ENCODE results near the gene VAV1. TPM values are rescaled to one million over a fixed set of nuclear protein-coding genes. Genes with fewer than 3 reads are reported as not detected.

The VAV1 gene
- total and polyA plus RNA-seq, 2 of the 8 experiments (the other 6 are each of a cell fraction or from before 2014, with no cell fraction given): 0.21 to 0.22 TPM

- Histone ChIP-seq H2BK12ac (ENCODE audit: low read depth, low read length) (no peak overlapping the region), H3K56ac (replicated peaks; ENCODE audit: insufficient read length, low read depth, low read length) (no peak overlapping the region), H3K79me2 (ENCODE audit: control insufficient read depth in 1 of 2, insufficient read depth in 2 of 2, low read length in 2 of 2) (no peaks in the 10 kb centered on the region), H2BK20ac (ENCODE audit: low read length) (no peak overlapping the region), H3K36me3 (ENCODE audit: control insufficient read depth in 2 of 4, insufficient read depth in 4 of 4, low read length in 3 of 4) (no peaks in the 10 kb centered on the region), H3K14ac (ENCODE audit: insufficient read length) (no peak overlapping the region), H3K18ac (ENCODE audit: extremely low read depth, low read length) (no peak overlapping the region), H3K4ac (replicated peaks; ENCODE audit: insufficient read length, low read depth, low read length) (no peak overlapping the region), H3K23me2 (ENCODE audit: low read depth, low read length) (no peaks in the 10 kb centered on the region), H4K8ac (ENCODE audit: extremely low read depth, insufficient read depth, low read length) (no peak overlapping the region), H3K9ac (replicated peaks in 1 of 4; ENCODE audit: extremely low read depth in 1 of 4, low read depth in 3 of 4, low read length in 3 of 4) (no peak overlapping the region), H4K91ac (replicated peaks; ENCODE audit: insufficient read length, low read length) (no peak overlapping the region), H2AFZ (ENCODE audit: low read length) (no peak overlapping the region; the same call in 1 of the 2 replicates), H2BK15ac (ENCODE audit: low read length) (no peak overlapping the region), H3K27me3 (replicated peaks in 1 of 4; ENCODE audit: control insufficient read depth in 3 of 4, extremely low read depth in 1 of 4, insufficient read depth in 3 of 4, low read length in 3 of 4) (no peaks in the 10 kb centered on the region), H3K79me1 (ENCODE audit: low read depth, low read length) (no peaks in the 10 kb centered on the region), H2AK5ac (ENCODE audit: low read depth, low read length) (no peak overlapping the region), H4K20me1 (replicated peaks in 1 of 2; ENCODE audit: control insufficient read depth in 1 of 2, insufficient read depth in 2 of 2, low read length in 2 of 2) (no peaks in the 10 kb centered on the region), H3K9me3 (ENCODE audit: insufficient read depth in 2 of 2, low read depth in 1 of 2, low read length in 1 of 2) (peaks cover 3 to 35% of the 10 kb centered on the region in 2 experiments; a peak in 3 of 4 replicates), H3K23ac (ENCODE audit: insufficient read length) (no peak overlapping the region), H2BK5ac (ENCODE audit: low read depth, low read length) (no peak overlapping the region), H3K27ac (ENCODE audit: low read depth, low read length) (no peak overlapping the region), H3K4me1 (replicated peaks in 1 of 4; ENCODE audit: control insufficient read depth in 3 of 4, insufficient read depth in 4 of 4, low read length in 3 of 4) (no peaks in the 10 kb centered on the region), H3K4me2 (ENCODE audit: insufficient read depth in 1 of 2, low read depth in 2 of 2, low read length in 2 of 2) (no peak overlapping the region), H3K4me3 (ENCODE audit: extremely low read depth in 1 of 4, insufficient read depth in 2 of 4, low read depth in 3 of 4, low read length in 4 of 4) (no peak overlapping the region), H4K5ac (ENCODE audit: insufficient read length, low read depth, low read length) (no peak overlapping the region), H2BK120ac (replicated peaks; ENCODE audit: low read depth, low read length) (no peak overlapping the region)
- WGBS, 2 experiments (ENCODE audit: extremely low coverage in 1 of 2, insufficient coverage in 1 of 2, insufficient read length in 1 of 2, insufficient replicate concordance in 2 of 2, low coverage in 1 of 2, low lambda C conversion rate in 2 of 2, missing lambda C conversion rate in 1 of 2): 93% methylated on average over 10 of the region's 10 CpGs; no CpG with 5 or more reads in 1 of the 2 experiments
- ChIA-PET POLR2A (ENCODE audit: partially characterized antibody) (no interaction called here), CTCF (ENCODE audit: partially characterized antibody) (interaction anchor here (1.3 to 3.8 kb wide), 2 partner anchors 131 to 132 kb away, joined by 3 to 11 read pairs; no protein-coding TSS in a partner anchor)
- no peak for FAIRE-seq
- DNase-seq (ENCODE audit: low read depth in 1 of 2, low spot score in 2 of 2): no peak
- TF ChIP-seq SIRT6 (IDR thresholded peaks at IDR 0.05; ENCODE audit: low read length): no peak
- no peak for TF ChIP-seq EP300 (IDR thresholded peaks at IDR 0.05; ENCODE audit: borderline replicate concordance in 1 of 2, low read depth in 2 of 2, low read length in 2 of 2)
- no peak for TF ChIP-seq SIN3A (conservative IDR thresholded peaks at IDR 0.05 in 1 of 2, IDR thresholded peaks at IDR 0.05 in 1 of 2; ENCODE audit: low read depth in 1 of 2, low read length in 2 of 2)
- TF ChIP-seq GABPA (IDR thresholded peaks at IDR 0.05; ENCODE audit: borderline replicate concordance, insufficient read depth, low read length): no peak
- TF ChIP-seq BACH1 (IDR thresholded peaks at IDR 0.05; ENCODE audit: low read length): no peak
- TF ChIP-seq CTCF (IDR thresholded peaks at IDR 0.05; ENCODE audit: control extremely low read depth in 1 of 3, insufficient read depth in 1 of 3, low read depth in 1 of 3, low read length in 3 of 3): no peak
- no peak for TF ChIP-seq CHD1 (IDR thresholded peaks at IDR 0.05; ENCODE audit: low read depth, low read length)
- TF ChIP-seq PHF8 (conservative IDR thresholded peaks at IDR 0.05; ENCODE audit: low read depth, low read length): no peak
- TF ChIP-seq POLR2AphosphoS5 (IDR thresholded peaks at IDR 0.05; ENCODE audit: low read depth, low read length): no peak
- TF ChIP-seq ATF2 (IDR thresholded peaks at IDR 0.05; ENCODE audit: low read length): no peak
Measured at GRCh38 chr19:6865849-6866248, 93.3 kb downstream of the VAV1 start.

Data from H1 (cell line).